ENCODE measurements around the gene CHURC1. TPM values are rescaled to one million over a fixed set of nuclear protein-coding genes. Genes with fewer than 3 reads are reported as not detected.

CHURC1 gene
- total and polyA plus RNA-seq, 4 donors, result 37.2 to 62.6 (median 46.9) TPM

DNA sequence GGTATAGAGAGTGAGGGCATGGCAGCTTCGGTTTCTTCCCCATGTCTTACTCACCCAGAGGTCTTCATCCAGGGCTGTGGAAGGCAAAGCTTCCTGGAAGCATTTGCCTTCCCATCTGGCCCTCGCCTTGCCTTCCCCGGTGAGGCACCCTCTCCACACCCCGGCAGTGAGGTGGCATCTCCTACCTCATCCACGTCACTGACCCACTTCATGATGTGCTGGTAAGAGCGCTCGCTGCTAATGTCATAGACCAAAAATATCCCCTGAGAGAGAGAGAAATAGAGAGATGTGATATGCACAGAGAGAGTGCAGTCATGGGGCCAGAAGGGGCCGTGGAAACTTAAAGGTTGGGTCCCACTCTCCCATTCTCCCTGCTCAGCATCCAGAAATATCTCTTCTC lies 36.6 kb downstream of the CHURC1 start:
- TF ChIP-seq, protein P1, sequence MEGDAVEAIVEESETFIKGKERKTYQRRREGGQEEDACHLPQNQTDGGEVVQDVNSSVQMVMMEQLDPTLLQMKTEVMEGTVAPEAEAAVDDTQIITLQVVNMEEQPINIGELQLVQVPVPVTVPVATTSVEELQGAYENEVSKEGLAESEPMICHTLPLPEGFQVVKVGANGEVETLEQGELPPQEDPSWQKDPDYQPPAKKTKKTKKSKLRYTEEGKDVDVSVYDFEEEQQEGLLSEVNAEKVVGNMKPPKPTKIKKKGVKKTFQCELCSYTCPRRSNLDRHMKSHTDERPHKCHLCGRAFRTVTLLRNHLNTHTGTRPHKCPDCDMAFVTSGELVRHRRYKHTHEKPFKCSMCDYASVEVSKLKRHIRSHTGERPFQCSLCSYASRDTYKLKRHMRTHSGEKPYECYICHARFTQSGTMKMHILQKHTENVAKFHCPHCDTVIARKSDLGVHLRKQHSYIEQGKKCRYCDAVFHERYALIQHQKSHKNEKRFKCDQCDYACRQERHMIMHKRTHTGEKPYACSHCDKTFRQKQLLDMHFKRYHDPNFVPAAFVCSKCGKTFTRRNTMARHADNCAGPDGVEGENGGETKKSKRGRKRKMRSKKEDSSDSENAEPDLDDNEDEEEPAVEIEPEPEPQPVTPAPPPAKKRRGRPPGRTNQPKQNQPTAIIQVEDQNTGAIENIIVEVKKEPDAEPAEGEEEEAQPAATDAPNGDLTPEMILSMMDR (IDR thresholded peaks at IDR 0.05; ENCODE audit: control extremely low read depth, extremely low read depth), result no peak
- no peak overlapping the region for H3K9ac ChIP-seq (ENCODE audit: insufficient read depth in 1 of 2, low read length in 2 of 2)
- no peaks in the 10 kb centered on the region for H3K9me3 ChIP-seq (ENCODE audit: control insufficient read depth in 4 of 4, insufficient read depth in 3 of 4, low read length in 3 of 4)
- no peaks in the 10 kb centered on the region for H3K4me1 ChIP-seq (ENCODE audit: control insufficient read depth in 5 of 5, insufficient read depth in 5 of 5, low read length in 5 of 5)
- no peaks in the 10 kb centered on the region for H3K27me3 ChIP-seq (ENCODE audit: control insufficient read depth in 3 of 3, insufficient read depth in 3 of 3, low read length in 2 of 3)
- ATAC-seq (ENCODE audit: insufficient read depth, low FRiP score) (no peak), DNase-seq (no peak)
- H3K4me3 ChIP-seq, result no peak overlapping the region
- H3K36me3 ChIP-seq (ENCODE audit: control insufficient read depth in 4 of 4, insufficient read depth in 4 of 4, low read length in 4 of 4), result peaks cover 0 to 22% (median 1%) of the 10 kb centered on the region in 4 donors
- WGBS, 2 donors, result 96 to 97% methylated on average over 8 of the region's 8 CpGs
- peak overlapping the region in 1 of 2 donors; percentile 81 for H3K27ac ChIP-seq (ENCODE audit: low read depth in 1 of 2, low read length in 1 of 2)

DNA sequence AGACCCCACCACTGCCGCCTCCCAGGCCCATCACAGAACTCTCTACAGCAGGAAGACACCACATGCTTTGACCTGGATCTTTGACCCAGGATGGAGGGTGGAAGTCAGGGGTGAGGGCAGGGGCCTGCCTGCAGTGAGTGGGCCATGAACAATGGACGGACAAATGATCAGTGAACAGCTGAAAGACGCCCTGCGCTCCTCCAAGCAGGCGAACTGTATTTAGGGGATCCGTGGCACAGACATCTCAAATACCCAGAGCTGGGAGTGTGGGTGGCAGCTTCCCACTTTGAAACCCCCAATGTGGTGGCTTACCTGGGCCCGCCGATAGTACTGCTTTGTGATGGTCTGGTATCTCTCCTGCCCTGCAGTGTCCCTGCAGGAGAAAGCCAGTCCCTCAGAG lies 37.0 kb downstream of the CHURC1 start:
- Histone ChIP-seq H3K4me1 (ENCODE audit: control insufficient read depth in 5 of 5, insufficient read depth in 5 of 5, low read length in 5 of 5) (no peaks in the 10 kb centered on the region), H3K27me3 (ENCODE audit: control insufficient read depth in 3 of 3, insufficient read depth in 3 of 3, low read length in 2 of 3) (no peaks in the 10 kb centered on the region), H3K27ac (ENCODE audit: low read depth in 1 of 2, low read length in 1 of 2) (peak overlapping the region in 1 of 2 donors; percentile 81), H3K36me3 (ENCODE audit: control insufficient read depth in 4 of 4, insufficient read depth in 4 of 4, low read length in 4 of 4) (peaks cover 0 to 22% (median 1%) of the 10 kb centered on the region in 4 donors), H3K4me3 (no peak overlapping the region), H3K9ac (ENCODE audit: insufficient read depth in 1 of 2, low read length in 2 of 2) (no peak overlapping the region), H3K9me3 (ENCODE audit: control insufficient read depth in 4 of 4, insufficient read depth in 3 of 4, low read length in 3 of 4) (no peaks in the 10 kb centered on the region)
- ATAC-seq (ENCODE audit: insufficient read depth, low FRiP score) (no peak), DNase-seq (no peak)
- 97% methylated on average over 8 of the region's 8 CpGs for WGBS, 2 donors
- TF ChIP-seq, protein P1 (IDR thresholded peaks at IDR 0.05; ENCODE audit: control extremely low read depth, extremely low read depth), result no peak

DNA sequence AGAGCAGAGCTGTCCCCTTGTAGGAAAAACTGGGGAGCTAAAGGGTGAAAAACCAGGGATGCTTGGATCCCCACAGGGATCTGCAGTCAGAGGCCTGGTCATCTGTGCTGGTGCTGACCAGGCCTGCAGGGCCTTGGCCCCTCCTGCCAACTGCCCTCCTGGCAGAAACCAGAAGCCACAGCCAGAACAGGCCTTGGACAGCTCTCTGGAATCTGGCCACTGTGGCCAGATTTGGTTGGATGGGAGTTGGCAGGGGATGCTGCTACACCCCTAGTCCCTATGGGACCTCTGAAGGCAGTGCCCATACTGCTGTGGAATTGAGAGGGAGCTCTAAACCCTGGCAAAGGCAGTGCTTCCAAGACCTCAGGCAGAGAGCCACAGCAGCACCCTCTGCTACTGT lies 37.5 kb downstream of the CHURC1 start:
- DNase-seq (no peak), ATAC-seq (ENCODE audit: insufficient read depth, low FRiP score) (no peak)
- peaks cover 0 to 22% (median 1%) of the 10 kb centered on the region in 4 donors for H3K36me3 ChIP-seq (ENCODE audit: control insufficient read depth in 4 of 4, insufficient read depth in 4 of 4, low read length in 4 of 4)
- H3K27me3 ChIP-seq (ENCODE audit: control insufficient read depth in 3 of 3, insufficient read depth in 3 of 3, low read length in 2 of 3), result no peaks in the 10 kb centered on the region
- no peak overlapping the region for H3K9ac ChIP-seq (ENCODE audit: insufficient read depth in 1 of 2, low read length in 2 of 2)
- H3K4me3 ChIP-seq, result no peak overlapping the region
- TF ChIP-seq, protein P1 (IDR thresholded peaks at IDR 0.05; ENCODE audit: control extremely low read depth, extremely low read depth), result no peak
- peak overlapping the region in 1 of 2 donors; percentile 81 for H3K27ac ChIP-seq (ENCODE audit: low read depth in 1 of 2, low read length in 1 of 2)
- no peaks in the 10 kb centered on the region for H3K4me1 ChIP-seq (ENCODE audit: control insufficient read depth in 5 of 5, insufficient read depth in 5 of 5, low read length in 5 of 5)
- H3K9me3 ChIP-seq (ENCODE audit: control insufficient read depth in 4 of 4, insufficient read depth in 3 of 4, low read length in 3 of 4), result no peaks in the 10 kb centered on the region

Data from lung (tissue), 12 donors.